Mesenchymal stem cell (in vitro differentiated cells and primary cell): ENCODE measurements around the gene COL24A1.
A peak's percentile ranks its signal among the peaks of the same experiment; 100 is the strongest.
"Not testable (repeated sequence)": the region's sequence is repeated elsewhere in the genome, so short reads cannot be mapped to it uniquely, and the experiment has no call there.

Experiments
- DNase-seq: peaks from one replicate; pipeline ENCODE4 v3.0.0-alpha.2; 2013
- H2AFZ ChIP-seq: one replicate; pipeline ENCODE4 v1.6.1; 2013; ENCODE audit warnings: low read depth, mild to moderate bottlenecking, control low read depth, inconsistent platforms, low read length, moderate library complexity
- H2AK5ac ChIP-seq: 2 replicates; pipeline ENCODE4 v1.6.1; 2013; ENCODE audit warnings: low read length, moderate library complexity, mild to moderate bottlenecking, inconsistent platforms; ENCODE audit not compliant: severe bottlenecking
- H2BK120ac ChIP-seq: one replicate; pipeline ENCODE4 v1.6.1; 2013; ENCODE audit warnings: low read depth, mild to moderate bottlenecking, inconsistent platforms, low read length, moderate library complexity
- H2BK12ac ChIP-seq, 2 experiments: one replicate each; pipeline ENCODE4 v1.6.1; 2013; ENCODE audit warnings: inconsistent platforms in 2 of 2, low read length in 2 of 2, mild to moderate bottlenecking in 2 of 2, moderate library complexity in 2 of 2, control low read depth in 1 of 2
- H2BK15ac ChIP-seq: one replicate; pipeline ENCODE4 v1.6.1; 2013; ENCODE audit warnings: mild to moderate bottlenecking, low read depth, inconsistent platforms; ENCODE audit not compliant: poor library complexity, severe bottlenecking
- H2BK5ac ChIP-seq: 2 replicates; pipeline ENCODE4 v1.6.1; 2013; ENCODE audit warnings: low read depth, mild to moderate bottlenecking, low read length, control low read depth, inconsistent platforms; ENCODE audit not compliant: poor library complexity, severe bottlenecking
- H3K14ac ChIP-seq, 2 experiments: one replicate each; pipeline ENCODE4 v1.6.1; 2013; ENCODE audit warnings: inconsistent platforms in 2 of 2, low read length in 2 of 2, control low read depth in 1 of 2, mild to moderate bottlenecking in 1 of 2, moderate library complexity in 1 of 2
- H3K18ac ChIP-seq, 2 experiments: one replicate each; pipeline ENCODE4 v1.6.1; 2013; ENCODE audit warnings: inconsistent platforms in 2 of 2, low read length in 2 of 2, control low read depth in 1 of 2, low read depth in 1 of 2, mild to moderate bottlenecking in 1 of 2
- H3K23ac ChIP-seq, 2 experiments: one replicate each; pipeline ENCODE4 v1.6.1; 2013; ENCODE audit warnings: inconsistent platforms in 2 of 2, low read length in 2 of 2, mild to moderate bottlenecking in 2 of 2, moderate library complexity in 2 of 2, control low read depth in 1 of 2
- H3K27ac ChIP-seq: 2 replicates; pipeline ENCODE4 v1.5.1; 2013; ENCODE audit warnings: mild to moderate bottlenecking, moderate library complexity, low read length, control low read depth, inconsistent platforms; ENCODE audit not compliant: poor library complexity, severe bottlenecking
- H3K27me3 ChIP-seq, 2 experiments: 2 replicates each; pipeline versions ENCODE4 v1.6.1 to v1.7.0; 2013; ENCODE audit warnings: low read length in 2 of 2, mild to moderate bottlenecking in 2 of 2, moderate library complexity in 2 of 2, control low read depth in 1 of 2, inconsistent platforms in 1 of 2; ENCODE audit not compliant: control insufficient read depth in 1 of 2, insufficient read depth in 1 of 2
- H3K36me3 ChIP-seq, 2 experiments: 2 replicates each; pipeline versions ENCODE4 v1.6.1 to v1.7.0; 2013; ENCODE audit warnings: low read length in 2 of 2, control low read depth in 1 of 2, inconsistent platforms in 1 of 2, low read depth in 1 of 2, mild to moderate bottlenecking in 1 of 2; ENCODE audit not compliant: insufficient read depth in 2 of 2, control insufficient read depth in 1 of 2
- H3K4ac ChIP-seq, 2 experiments: one replicate each; pipeline ENCODE4 v1.6.1; 2013; ENCODE audit warnings: inconsistent platforms in 2 of 2, low read length in 2 of 2, mild to moderate bottlenecking in 2 of 2, moderate library complexity in 2 of 2, control low read depth in 1 of 2, low read depth in 1 of 2
- H3K4me1 ChIP-seq: 2 replicates; pipeline ENCODE4 v1.6.1; 2013; ENCODE audit warnings: low read depth, low read length, control low read depth; ENCODE audit not compliant: control insufficient read depth, insufficient read depth
- H3K4me2 ChIP-seq: 2 replicates; pipeline ENCODE4 v1.6.1; 2013; ENCODE audit warnings: low read length, mild to moderate bottlenecking, inconsistent platforms; ENCODE audit not compliant: poor library complexity, severe bottlenecking
- H3K4me3 ChIP-seq, 2 experiments: 2 replicates each; pipeline versions ENCODE4 v1.5.1 to v1.7.0; 2013; ENCODE audit warnings: low read length in 2 of 2, mild to moderate bottlenecking in 2 of 2, control low read depth in 1 of 2, low read depth in 1 of 2; ENCODE audit not compliant: insufficient read depth in 1 of 2
- H3K79me1 ChIP-seq: replicated peaks from 2 replicates; pipeline ENCODE4 v1.6.1; 2013; ENCODE audit warnings: mild to moderate bottlenecking, control low read depth, low read length, inconsistent platforms; ENCODE audit not compliant: poor library complexity, severe bottlenecking
- H3K9ac ChIP-seq: 2 replicates; pipeline ENCODE4 v1.7.0; 2013; ENCODE audit warnings: mild to moderate bottlenecking, low read length, moderate library complexity
- H3K9me3 ChIP-seq: 2 replicates; pipeline ENCODE4 v1.7.0; 2013; ENCODE audit warnings: mild to moderate bottlenecking, low read length; ENCODE audit not compliant: control insufficient read depth
- H4K8ac ChIP-seq: one replicate; pipeline ENCODE4 v1.6.1; 2013; ENCODE audit warnings: inconsistent platforms, mild to moderate bottlenecking, low read length, moderate library complexity
- H4K91ac ChIP-seq: one replicate; pipeline ENCODE4 v1.6.1; 2013; ENCODE audit warnings: mild to moderate bottlenecking, low read length, inconsistent platforms
- WGBS: methylation state at CpG from one replicate; pipeline ENCODE4 v1.1.7; 2013; ENCODE audit warnings: mixed read lengths; 5-methylcytosine and 5-hydroxymethylcytosine counted together

COL24A1 gene

DNA sequence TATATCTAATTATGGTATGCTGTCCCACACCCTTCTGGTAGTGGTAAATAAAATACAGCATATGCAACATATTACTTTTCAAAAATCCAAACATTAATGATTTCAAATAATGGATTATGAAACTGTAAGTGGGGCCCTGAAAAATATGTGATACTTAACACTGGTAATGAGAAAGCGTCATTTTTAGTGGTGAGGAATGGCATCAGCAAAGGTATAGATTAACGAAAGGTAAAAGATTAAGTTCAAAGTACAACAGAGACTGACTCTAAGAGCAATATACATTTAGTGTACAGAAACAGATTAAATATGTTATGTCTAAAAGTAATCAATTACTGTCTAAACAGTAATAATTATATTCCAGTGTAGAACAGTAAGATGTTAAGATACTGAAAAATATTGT lies 194.1 kb downstream of the COL24A1 start:
- H2BK15ac ChIP-seq, result no peak overlapping the region
- no peak overlapping the region for H3K9ac ChIP-seq
- H3K4ac ChIP-seq, result no peak overlapping the region
- no peak overlapping the region for H3K23ac ChIP-seq
- no peaks in the 10 kb centered on the region for H3K27me3 ChIP-seq
- H3K36me3 ChIP-seq, result no peaks in the 10 kb centered on the region
- H3K4me1 ChIP-seq, result no peaks in the 10 kb centered on the region
- H2AK5ac ChIP-seq, result no peak overlapping the region
- no peaks in the 10 kb centered on the region for H3K79me1 ChIP-seq
- no peak overlapping the region for H3K18ac ChIP-seq
- no peak overlapping the region for H4K8ac ChIP-seq
- no peak overlapping the region for H3K14ac ChIP-seq
- no peak overlapping the region for H4K91ac ChIP-seq
- H2AFZ ChIP-seq, result no peak overlapping the region
- no peak overlapping the region for H2BK120ac ChIP-seq
- H3K4me2 ChIP-seq, result no peak overlapping the region
- DNase-seq, result no peak
- no peak overlapping the region for H2BK12ac ChIP-seq
- H3K27ac ChIP-seq, result no peak overlapping the region
- H3K9me3 ChIP-seq, result no peaks in the 10 kb centered on the region
- 92% methylated on average over 1 of the region's 2 CpGs for WGBS
- H3K4me3 ChIP-seq, result no peak overlapping the region
- H2BK5ac ChIP-seq, result no peak overlapping the region

DNA sequence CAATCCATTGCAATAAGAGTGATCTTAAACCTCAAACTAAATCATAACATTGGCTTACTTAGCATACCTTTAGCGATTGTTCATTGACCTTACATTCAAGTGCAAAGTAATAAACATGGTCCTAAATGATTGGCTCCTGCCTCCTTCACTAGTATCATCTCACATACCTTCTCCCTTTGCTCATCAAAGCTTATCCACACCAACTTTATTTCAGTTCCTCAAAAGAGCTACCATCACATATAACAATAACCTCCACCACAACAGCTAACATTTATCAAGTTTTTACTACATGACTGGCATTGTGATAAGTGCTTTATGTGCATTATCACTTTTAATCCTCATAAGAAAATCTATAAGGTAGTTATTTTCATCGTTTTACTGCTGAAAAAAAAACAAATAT lies 198.8 kb downstream of the COL24A1 start:
- Histone ChIP-seq H3K4me2 (no peak overlapping the region), H4K91ac (no peak overlapping the region), H3K23ac (no peak overlapping the region), H3K27ac (no peak overlapping the region), H3K9ac (no peak overlapping the region), H2AFZ (no peak overlapping the region), H3K4me1 (no peaks in the 10 kb centered on the region), H3K14ac (no peak overlapping the region), H3K4ac (no peak overlapping the region), H3K9me3 (no peaks in the 10 kb centered on the region), H2BK12ac (no peak overlapping the region), H3K18ac (no peak overlapping the region), H2BK5ac (no peak overlapping the region), H3K36me3 (no peaks in the 10 kb centered on the region), H3K27me3 (no peaks in the 10 kb centered on the region), H3K4me3 (no peak overlapping the region), H4K8ac (no peak overlapping the region), H2AK5ac (no peak overlapping the region), H2BK120ac (no peak overlapping the region), H2BK15ac (no peak overlapping the region), H3K79me1 (no peaks in the 10 kb centered on the region)
- no peak for DNase-seq
- 84% methylated on average over 1 of the region's 2 CpGs for WGBS

DNA sequence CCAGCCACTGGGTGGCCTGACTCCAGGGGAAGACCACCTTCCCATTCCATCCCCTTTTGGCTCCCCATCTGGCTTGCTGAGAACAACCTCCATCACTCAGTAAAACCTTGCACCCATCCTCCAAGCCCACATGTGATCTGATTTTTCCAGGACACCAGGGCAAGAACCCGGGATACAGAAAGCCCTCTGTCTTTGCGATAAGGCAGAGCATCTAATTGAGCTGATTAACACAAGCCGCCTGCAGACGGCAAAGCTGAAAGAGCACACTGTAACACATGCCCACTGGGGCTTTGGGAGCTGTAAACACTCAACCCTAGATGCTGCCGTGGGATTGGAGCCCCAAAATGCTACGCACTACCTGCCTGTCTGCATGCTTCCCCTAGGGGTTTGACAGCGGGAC lies 201.4 kb downstream of the COL24A1 start:
- not testable (repeated sequence) for H2BK12ac ChIP-seq, H3K18ac ChIP-seq, DNase-seq, H3K4me2 ChIP-seq, H3K4ac ChIP-seq, H3K36me3 ChIP-seq, H2BK5ac ChIP-seq, H3K9ac ChIP-seq, H3K79me1 ChIP-seq, H3K23ac ChIP-seq, H3K4me1 ChIP-seq, H3K9me3 ChIP-seq, H2BK120ac ChIP-seq, H2AFZ ChIP-seq, H3K27ac ChIP-seq, H3K4me3 ChIP-seq, H3K14ac ChIP-seq, H4K91ac ChIP-seq, H3K27me3 ChIP-seq, H2AK5ac ChIP-seq, H2BK15ac ChIP-seq, H4K8ac ChIP-seq
- 93% methylated on average over 7 of the region's 7 CpGs for WGBS

DNA sequence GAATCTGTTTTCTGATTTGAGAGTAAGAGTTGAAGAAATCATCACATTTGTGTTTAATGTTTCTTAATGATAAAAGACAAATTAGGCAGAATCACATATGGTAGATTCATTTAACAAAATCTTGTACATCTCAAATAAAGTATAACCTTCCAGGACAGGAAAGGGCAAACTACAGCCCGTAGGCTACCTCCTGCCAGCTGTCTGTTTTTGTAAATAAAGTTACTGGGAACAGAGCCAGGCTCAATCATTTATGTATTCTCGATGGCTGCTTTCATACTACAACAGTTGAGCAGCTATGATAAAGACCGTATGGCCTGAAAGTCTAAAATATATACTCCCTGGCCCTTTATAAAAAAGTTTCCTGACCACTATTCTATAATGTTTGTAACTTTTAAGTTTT lies 204.1 kb downstream of the COL24A1 start:
- Histone ChIP-seq H3K27ac (no peak overlapping the region), H3K9ac (no peak overlapping the region), H3K4ac (no peak overlapping the region), H3K79me1 (no peaks in the 10 kb centered on the region), H2AFZ (no peak overlapping the region), H3K27me3 (no peaks in the 10 kb centered on the region), H2BK12ac (no peak overlapping the region), H3K14ac (no peak overlapping the region), H3K9me3 (no peaks in the 10 kb centered on the region), H2BK120ac (no peak overlapping the region), H2AK5ac (no peak overlapping the region), H3K36me3 (no peaks in the 10 kb centered on the region), H3K4me2 (no peak overlapping the region), H3K4me3 (no peak overlapping the region), H4K8ac (no peak overlapping the region), H3K23ac (no peak overlapping the region), H4K91ac (no peak overlapping the region), H3K4me1 (no peaks in the 10 kb centered on the region), H2BK15ac (no peak overlapping the region), H3K18ac (no peak overlapping the region), H2BK5ac (no peak overlapping the region)
- DNase-seq, result peak; percentile 12
- WGBS, result 64% methylated on average over 1 of the region's 3 CpGs
